SK-N-SH (cell line): ENCODE results near the gene CELF2. TPM values are rescaled to one million over a fixed set of nuclear protein-coding genes. Genes with fewer than 3 reads are reported as not detected.

ENCODE experiments used
- CTCF ChIA-PET: fragments of 300-600, 350-600 bp; formaldehyde crosslinking; extraction: SDS; loops from one replicate; lab custom pipeline; 2021; lab: Yijun Ruan, JAX
- POLR2A ChIA-PET: fragments of 350-600 bp; sonication (Branson Sonifier 250); formaldehyde crosslinking; extraction: SDS; loops from one replicate; lab custom pipeline; 2020; ENCODE audit warnings: antibody characterized with exemption, inconsistent platforms; lab: Yijun Ruan, JAX
- DNase-seq: peaks from one replicate; pipeline ENCODE4 v3.0.0; 2012
- H2AFZ ChIP-seq: fragments of 200-600 bp; sonication (generic); 2 replicates; pipeline ENCODE4 v1.8.1; 2016; ENCODE audit warnings: antibody characterized with exemption, mild to moderate bottlenecking, low read depth
- H3F3A ChIP-seq: fragments of 200-600 bp; sonication (generic); replicated peaks from 2 replicates; pipeline ENCODE3; 2016; ENCODE audit warnings: antibody characterized with exemption, mild to moderate bottlenecking; ENCODE audit not compliant: insufficient read depth
- H3K27ac ChIP-seq, 2 experiments: fragments of 200-500 bp in 1 of 2; fragments of 200-600 bp in 1 of 2; sonication (Bioruptor generic) in 1 of 2; sonication (generic), shearing (Covaris generic) in 1 of 2; 2 replicates each; pipeline versions ENCODE4 v1.5.1 to v1.6.1; 2014 to 2016; ENCODE audit warnings: low read depth in 2 of 2, inconsistent platforms in 1 of 2, low read length in 1 of 2, mild to moderate bottlenecking in 1 of 2, mixed read lengths in 1 of 2
- H3K27me3 ChIP-seq: fragments of 200-600 bp; sonication (generic), shearing (Covaris generic); 2 replicates; pipeline ENCODE4 v1.6.1; 2016; ENCODE audit warnings: mixed run types; ENCODE audit not compliant: insufficient read depth
- H3K36me3 ChIP-seq, 2 experiments: fragments of 200-500 bp in 1 of 2; fragments of 200-600 bp in 1 of 2; sonication (Bioruptor generic) in 1 of 2; sonication (generic) in 1 of 2; replicated peaks in 1 of 2; 2 replicates each; pipeline versions ENCODE3 to v1.5.1; 2014 to 2016; ENCODE audit warnings: low read length in 1 of 2, mild to moderate bottlenecking in 1 of 2; ENCODE audit not compliant: insufficient read depth in 2 of 2, control insufficient read depth in 1 of 2
- H3K4me1 ChIP-seq, 2 experiments: fragments of 200-500 bp in 1 of 2; fragments of 200-600 bp in 1 of 2; sonication (Bioruptor generic) in 1 of 2; sonication (generic), shearing (Covaris generic) in 1 of 2; 2 replicates each; pipeline versions ENCODE4 v1.5.1 to v1.6.1; 2014 to 2016; ENCODE audit warnings: low read depth in 1 of 2, low read length in 1 of 2, mixed run types in 1 of 2; ENCODE audit not compliant: insufficient read depth in 2 of 2, control insufficient read depth in 1 of 2
- H3K4me2 ChIP-seq: fragments of 200-600 bp; sonication (generic), shearing (Covaris generic); 2 replicates; pipeline ENCODE4 v1.6.1; 2017; ENCODE audit warnings: mixed run types
- H3K4me3 ChIP-seq, 2 experiments: fragments of 200-500 bp in 1 of 2; fragments of 200-600 bp in 1 of 2; sonication (Bioruptor generic) in 1 of 2; sonication (generic), shearing (Covaris generic) in 1 of 2; 2 replicates each; pipeline versions ENCODE4 v1.5.1 to v1.8.1; 2014 to 2016; ENCODE audit warnings: low read depth in 2 of 2, inconsistent platforms in 1 of 2, low read length in 1 of 2, mild to moderate bottlenecking in 1 of 2, mixed read lengths in 1 of 2, moderate library complexity in 1 of 2
- H3K79me2 ChIP-seq: fragments of 200-600 bp; sonication (generic); 2 replicates; pipeline ENCODE4 v1.8.1; 2017; ENCODE audit warnings: mild to moderate bottlenecking; ENCODE audit not compliant: insufficient read depth
- H3K9ac ChIP-seq: fragments of 200-600 bp; sonication (generic); 2 replicates; pipeline ENCODE4 v1.6.1; 2017; ENCODE audit warnings: mixed run types
- H3K9me2 ChIP-seq: fragments of 200-600 bp; sonication (generic); 2 replicates; pipeline ENCODE4 v1.6.1; 2017; ENCODE audit warnings: mixed run types
- H3K9me3 ChIP-seq: fragments of 200-600 bp; sonication (generic); 2 replicates; pipeline ENCODE4 v1.6.1; 2017; ENCODE audit warnings: mixed run types, mild to moderate bottlenecking, moderate library complexity
- H4K20me1 ChIP-seq: fragments of 200-600 bp; sonication (generic); 2 replicates; pipeline ENCODE4 v1.6.1; 2017; ENCODE audit warnings: mild to moderate bottlenecking, mixed run types; ENCODE audit not compliant: insufficient read depth
- CHD2 ChIP-seq: fragments of 150-350 bp; IDR thresholded peaks from 2 replicates; pipeline ENCODE4 v1.6.1; 2018; ENCODE audit warnings: low read length; ENCODE audit not compliant: partially characterized antibody
- ELF1 ChIP-seq: IDR thresholded peaks from 2 replicates; pipeline ENCODE4 v1.4.0; 2012
- EP300 ChIP-seq, 2 experiments: IDR thresholded peaks; 2 replicates each; pipeline versions ENCODE4 v1.4.0 to v1.6.1; 2012; ENCODE audit warnings: borderline replicate concordance in 1 of 2, low read depth in 1 of 2, low read length in 1 of 2
- EZH2phosphoT487 ChIP-seq: fragments of 200-600 bp; sonication (generic); IDR thresholded peaks from 2 replicates; pipeline ENCODE4 v1.6.1; 2017; ENCODE audit warnings: low read depth, mixed run types, mild to moderate bottlenecking, antibody characterized with exemption, moderate library complexity, borderline replicate concordance
- FOXJ3 ChIP-seq: sonication (generic); formaldehyde crosslinking; IDR thresholded peaks from 2 replicates; pipeline ENCODE4 v1.5.1; 2020; ENCODE audit warnings: mild to moderate bottlenecking, missing genetic modification reagents
- FOXM1 ChIP-seq: IDR thresholded peaks from 2 replicates; pipeline ENCODE4 v1.4.0; 2012; ENCODE audit warnings: low read depth, mild to moderate bottlenecking
- JUND ChIP-seq: IDR thresholded peaks from 2 replicates; pipeline ENCODE4 v1.4.0; 2012
- MXI1 ChIP-seq: IDR thresholded peaks from 2 replicates; pipeline ENCODE4 v1.6.1; 2012; ENCODE audit warnings: mild to moderate bottlenecking, low read depth, low read length, improper control_type of control experiment
- NRF1 ChIP-seq: IDR thresholded peaks from 2 replicates; pipeline ENCODE4 v1.6.1; 2012; ENCODE audit warnings: low read depth, mild to moderate bottlenecking, low read length
- POLR2AphosphoS5 ChIP-seq: IDR thresholded peaks from 2 replicates; pipeline ENCODE4 v1.6.1; 2012; ENCODE audit warnings: low read depth, low read length
- RFX5 ChIP-seq: IDR thresholded peaks from 2 replicates; pipeline ENCODE4 v1.6.1; 2012; ENCODE audit warnings: mild to moderate bottlenecking, improper control_type of control experiment, low read length
- RXRA ChIP-seq: IDR thresholded peaks from 2 replicates; pipeline ENCODE4 v1.4.0; 2012; ENCODE audit warnings: low read depth, mild to moderate bottlenecking, borderline replicate concordance
- TCF12 ChIP-seq: IDR thresholded peaks from 2 replicates; pipeline ENCODE4 v1.4.0; 2012
- YY1 ChIP-seq: IDR thresholded peaks from 2 replicates; pipeline ENCODE4 v1.4.0; 2012; ENCODE audit warnings: low read depth, mild to moderate bottlenecking
- WGBS: methylation state at CpG from one replicate; pipeline ENCODE4 v1.1.6; 2017; ENCODE audit warnings: low lambda C conversion rate; 5-methylcytosine and 5-hydroxymethylcytosine counted together
- polyA plus RNA-seq, 3 experiments: library from polyadenylated mRNA; depleted of rRNA; stranded (reverse); fragments of >200 nt; gene quantifications; 2 replicates each; pipeline ENCODE4 v1.2.3, GENCODE V29; 2012
- TF ChIP-seq, protein P1 (sequence below): IDR thresholded peaks from 2 replicates; pipeline ENCODE4 v1.6.1; 2012; ENCODE audit warnings: mild to moderate bottlenecking, low read depth, low read length, moderate library complexity
- TF ChIP-seq, protein P2 (sequence below): fragments of 150-350 bp; IDR thresholded peaks from 2 replicates; pipeline ENCODE4 v1.6.1; 2017; ENCODE audit warnings: antibody characterized with exemption, low read length, low read depth, borderline replicate concordance
- TF ChIP-seq, protein P3 (sequence below): fragments of 150-350 bp; IDR thresholded peaks from 2 replicates; pipeline ENCODE4 v1.6.1; 2016; ENCODE audit warnings: mild to moderate bottlenecking, low read depth, low read length

Gene CELF2
- polyA plus RNA-seq, 1 of the 3 experiments (the other 2 are of a cell fraction) = 0.03 TPM

GRCh38 chr10:11153766-11154165 is 136.1 kb downstream of the CELF2 start:
- Histone ChIP-seq H4K20me1 (no peaks in the 10 kb centered on the region), H3K9ac (no peak overlapping the region), H3F3A (no peaks in the 10 kb centered on the region), H3K4me1 (no peaks in the 10 kb centered on the region; a peak in 1 of 4 replicates), H3K79me2 (no peaks in the 10 kb centered on the region), H3K4me2 (no peak overlapping the region), H3K9me3 (no peaks in the 10 kb centered on the region), H3K27ac (no peak overlapping the region), H3K36me3 (no peaks in the 10 kb centered on the region), H3K4me3 (no peak overlapping the region), H3K27me3 (no peaks in the 10 kb centered on the region), H2AFZ (no peak overlapping the region), H3K9me2 (no peaks in the 10 kb centered on the region)
- 25% methylated on average over 2 of the region's 2 CpGs for WGBS
- no peak for TF ChIP-seq RXRA
- no peak for TF ChIP-seq NRF1
- TF ChIP-seq, protein P1, sequence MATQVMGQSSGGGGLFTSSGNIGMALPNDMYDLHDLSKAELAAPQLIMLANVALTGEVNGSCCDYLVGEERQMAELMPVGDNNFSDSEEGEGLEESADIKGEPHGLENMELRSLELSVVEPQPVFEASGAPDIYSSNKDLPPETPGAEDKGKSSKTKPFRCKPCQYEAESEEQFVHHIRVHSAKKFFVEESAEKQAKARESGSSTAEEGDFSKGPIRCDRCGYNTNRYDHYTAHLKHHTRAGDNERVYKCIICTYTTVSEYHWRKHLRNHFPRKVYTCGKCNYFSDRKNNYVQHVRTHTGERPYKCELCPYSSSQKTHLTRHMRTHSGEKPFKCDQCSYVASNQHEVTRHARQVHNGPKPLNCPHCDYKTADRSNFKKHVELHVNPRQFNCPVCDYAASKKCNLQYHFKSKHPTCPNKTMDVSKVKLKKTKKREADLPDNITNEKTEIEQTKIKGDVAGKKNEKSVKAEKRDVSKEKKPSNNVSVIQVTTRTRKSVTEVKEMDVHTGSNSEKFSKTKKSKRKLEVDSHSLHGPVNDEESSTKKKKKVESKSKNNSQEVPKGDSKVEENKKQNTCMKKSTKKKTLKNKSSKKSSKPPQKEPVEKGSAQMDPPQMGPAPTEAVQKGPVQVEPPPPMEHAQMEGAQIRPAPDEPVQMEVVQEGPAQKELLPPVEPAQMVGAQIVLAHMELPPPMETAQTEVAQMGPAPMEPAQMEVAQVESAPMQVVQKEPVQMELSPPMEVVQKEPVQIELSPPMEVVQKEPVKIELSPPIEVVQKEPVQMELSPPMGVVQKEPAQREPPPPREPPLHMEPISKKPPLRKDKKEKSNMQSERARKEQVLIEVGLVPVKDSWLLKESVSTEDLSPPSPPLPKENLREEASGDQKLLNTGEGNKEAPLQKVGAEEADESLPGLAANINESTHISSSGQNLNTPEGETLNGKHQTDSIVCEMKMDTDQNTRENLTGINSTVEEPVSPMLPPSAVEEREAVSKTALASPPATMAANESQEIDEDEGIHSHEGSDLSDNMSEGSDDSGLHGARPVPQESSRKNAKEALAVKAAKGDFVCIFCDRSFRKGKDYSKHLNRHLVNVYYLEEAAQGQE = no peak
- TF ChIP-seq MXI1 = no peak
- no peak for TF ChIP-seq ELF1
- TF ChIP-seq FOXJ3 (CRISPR knock-in tag) = no peak
- TF ChIP-seq, protein P2, sequence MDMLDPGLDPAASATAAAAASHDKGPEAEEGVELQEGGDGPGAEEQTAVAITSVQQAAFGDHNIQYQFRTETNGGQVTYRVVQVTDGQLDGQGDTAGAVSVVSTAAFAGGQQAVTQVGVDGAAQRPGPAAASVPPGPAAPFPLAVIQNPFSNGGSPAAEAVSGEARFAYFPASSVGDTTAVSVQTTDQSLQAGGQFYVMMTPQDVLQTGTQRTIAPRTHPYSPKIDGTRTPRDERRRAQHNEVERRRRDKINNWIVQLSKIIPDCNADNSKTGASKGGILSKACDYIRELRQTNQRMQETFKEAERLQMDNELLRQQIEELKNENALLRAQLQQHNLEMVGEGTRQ = no peak
- TF ChIP-seq, protein P3, sequence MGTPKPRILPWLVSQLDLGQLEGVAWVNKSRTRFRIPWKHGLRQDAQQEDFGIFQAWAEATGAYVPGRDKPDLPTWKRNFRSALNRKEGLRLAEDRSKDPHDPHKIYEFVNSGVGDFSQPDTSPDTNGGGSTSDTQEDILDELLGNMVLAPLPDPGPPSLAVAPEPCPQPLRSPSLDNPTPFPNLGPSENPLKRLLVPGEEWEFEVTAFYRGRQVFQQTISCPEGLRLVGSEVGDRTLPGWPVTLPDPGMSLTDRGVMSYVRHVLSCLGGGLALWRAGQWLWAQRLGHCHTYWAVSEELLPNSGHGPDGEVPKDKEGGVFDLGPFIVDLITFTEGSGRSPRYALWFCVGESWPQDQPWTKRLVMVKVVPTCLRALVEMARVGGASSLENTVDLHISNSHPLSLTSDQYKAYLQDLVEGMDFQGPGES = no peak
- no peak for TF ChIP-seq YY1
- no peak for TF ChIP-seq EZH2phosphoT487
- no peak for TF ChIP-seq FOXM1
- TF ChIP-seq RFX5 = no peak
- TF ChIP-seq TCF12 = no peak
- TF ChIP-seq POLR2AphosphoS5 = no peak
- no peak for TF ChIP-seq EP300 (IDR thresholded peaks at IDR 0.05; ENCODE audit: borderline replicate concordance in 1 of 2, low read depth in 1 of 2, low read length in 1 of 2)
- no peak for TF ChIP-seq CHD2
- TF ChIP-seq JUND = no peak
- POLR2A ChIA-PET = no interaction called here
- peak; percentile 26 for DNase-seq
- CTCF ChIA-PET = no interaction called here
